HEK293 (cell line): ENCODE data around the gene TOR2A.

Experiments
- CTCF ChIA-PET: fragments of 350-600 bp; formaldehyde crosslinking; extraction: SDS; loops from one replicate; lab custom pipeline; 2021; ENCODE audit warnings: antibody characterized with exemption; lab: Yijun Ruan, JAX
- POLR2A ChIA-PET: fragments of 300-600 bp; formaldehyde crosslinking; extraction: SDS; loops from one replicate; lab custom pipeline; 2020; ENCODE audit warnings: antibody characterized with exemption, inconsistent platforms; lab: Yijun Ruan, JAX
- H3K27ac ChIP-seq: fragments of 200-500 bp; sonication (Bioruptor generic); 2 replicates; pipeline ENCODE4 v1.5.1; 2014; ENCODE audit warnings: low read depth, low read length, control low read depth, inconsistent platforms; ENCODE audit errors: extremely low read depth
- H3K36me3 ChIP-seq, 2 experiments: fragments of 200-500 bp in 1 of 2; sonication (Bioruptor generic) in 1 of 2; 1 replicate in 1 of 2; 2 replicates in 1 of 2; pipeline ENCODE4 v1.5.1; 2014 to 2017; ENCODE audit warnings: inconsistent platforms in 2 of 2, low read length in 2 of 2; ENCODE audit not compliant: control insufficient read depth in 2 of 2, insufficient read depth in 1 of 2
- H3K4me1 ChIP-seq: fragments of 200-500 bp; sonication (Bioruptor generic); 2 replicates; pipeline ENCODE4 v1.5.1; 2014; ENCODE audit warnings: mild to moderate bottlenecking, low read length, inconsistent platforms; ENCODE audit not compliant: control insufficient read depth, insufficient read depth
- H3K4me3 ChIP-seq: 2 replicates; pipeline ENCODE4 v1.5.1; 2011; ENCODE audit warnings: low read depth, mild to moderate bottlenecking, control low read depth, low read length, moderate library complexity
- H3K9me3 ChIP-seq: fragments of 200-500 bp; sonication (Bioruptor generic); 2 replicates; pipeline ENCODE4 v1.5.1; 2014; ENCODE audit warnings: low read depth, low read length, inconsistent platforms; ENCODE audit not compliant: control insufficient read depth, insufficient read depth
- GLI4 ChIP-seq: fragments of 450-650 bp; formaldehyde crosslinking; IDR thresholded peaks from 2 replicates; pipeline ENCODE4 v1.5.1; 2016; ENCODE audit warnings: missing biosample characterization, missing genetic modification characterization
- GLIS1 ChIP-seq: fragments of 450-650 bp; formaldehyde crosslinking; IDR thresholded peaks from 2 replicates; pipeline ENCODE4 v1.5.1; 2016; ENCODE audit warnings: missing biosample characterization, missing genetic modification characterization
- HOXD13 ChIP-seq: sonication (generic); formaldehyde crosslinking; IDR thresholded peaks from 2 replicates; pipeline ENCODE4 v1.8.0; 2022; ENCODE audit warnings: missing genetic modification reagents, borderline replicate concordance
- KLF7 ChIP-seq: fragments of 450-650 bp; formaldehyde crosslinking; IDR thresholded peaks from 2 replicates; pipeline ENCODE4 v1.5.1; 2016; ENCODE audit warnings: missing biosample characterization, missing genetic modification characterization, borderline replicate concordance
- PATZ1 ChIP-seq: fragments of 450-650 bp; formaldehyde crosslinking; IDR thresholded peaks from 2 replicates; pipeline ENCODE4 v1.5.1; 2016; ENCODE audit warnings: missing biosample characterization, missing genetic modification characterization
- PBX3 ChIP-seq: sonication (generic); formaldehyde crosslinking; IDR thresholded peaks from 2 replicates; pipeline ENCODE4 v1.8.1; 2022; ENCODE audit warnings: mild to moderate bottlenecking, moderate library complexity, missing genetic modification reagents
- TSHZ1 ChIP-seq: fragments of 450-650 bp; formaldehyde crosslinking; IDR thresholded peaks from 2 replicates; pipeline ENCODE4 v1.5.1; 2016; ENCODE audit warnings: missing biosample characterization, missing genetic modification characterization, borderline replicate concordance
- ZNF114 ChIP-seq: fragments of 450-650 bp; formaldehyde crosslinking; IDR thresholded peaks from 2 replicates; pipeline ENCODE4 v1.5.0; 2017; ENCODE audit warnings: missing biosample characterization, missing genetic modification characterization
- ZNF121 ChIP-seq: fragments of 450-650 bp; formaldehyde crosslinking; IDR thresholded peaks from 2 replicates; pipeline ENCODE4 v1.5.1; 2016; ENCODE audit warnings: missing biosample characterization, missing genetic modification characterization
- ZNF221 ChIP-seq: fragments of 450-650 bp; formaldehyde crosslinking; IDR thresholded peaks from 2 replicates; pipeline ENCODE4 v1.5.1; 2017; ENCODE audit warnings: missing biosample characterization, missing genetic modification characterization, borderline replicate concordance
- ZNF274 ChIP-seq, 2 experiments: fragments of 200-500 bp in 1 of 2; fragments of 450-650 bp in 1 of 2; sonication (Bioruptor generic) in 1 of 2; formaldehyde crosslinking in 1 of 2; IDR thresholded peaks; 2 replicates each; pipeline versions ENCODE4 v1.5.1 to v1.6.1; 2014 to 2016; ENCODE audit warnings: borderline replicate concordance in 1 of 2, inconsistent platforms in 1 of 2, low read length in 1 of 2, missing biosample characterization in 1 of 2, missing genetic modification characterization in 1 of 2
- ZNF362 ChIP-seq: fragments of 450-650 bp; formaldehyde crosslinking; IDR thresholded peaks from 2 replicates; pipeline ENCODE4 v1.5.1; 2016; ENCODE audit warnings: missing biosample characterization, missing genetic modification characterization
- ZNF416 ChIP-seq: fragments of 450-650 bp; formaldehyde crosslinking; IDR thresholded peaks from 2 replicates; pipeline ENCODE4 v1.5.1; 2016; ENCODE audit warnings: missing biosample characterization, missing genetic modification characterization
- ZNF426 ChIP-seq: fragments of 450-650 bp; formaldehyde crosslinking; IDR thresholded peaks from 2 replicates; pipeline ENCODE4 v1.5.1; 2017; ENCODE audit warnings: missing biosample characterization, missing genetic modification characterization, mild to moderate bottlenecking, inconsistent platforms, moderate library complexity
- ZNF510 ChIP-seq: fragments of 450-650 bp; formaldehyde crosslinking; IDR thresholded peaks from 2 replicates; pipeline ENCODE4 v1.5.1; 2018; ENCODE audit warnings: mild to moderate bottlenecking, missing genetic modification characterization, missing biosample characterization; ENCODE audit not compliant: insufficient replicate concordance
- ZNF645 ChIP-seq: fragments of 450-650 bp; formaldehyde crosslinking; IDR thresholded peaks from 2 replicates; pipeline ENCODE4; 2016; ENCODE audit warnings: missing biosample characterization, missing genetic modification characterization

The TOR2A gene

GRCh38 chr9:127686461-127687393 is 48.4 kb downstream of the TOR2A start:
- TF ChIP-seq ZNF362 (tag by site-specific recombination), result no peak
- no peak for TF ChIP-seq PBX3 (CRISPR knock-in tag)
- no peak for TF ChIP-seq ZNF426 (tag by site-specific recombination)
- no peak for TF ChIP-seq ZNF274 (IDR thresholded peaks at IDR 0.05; ENCODE audit: low read length)
- no peak for TF ChIP-seq ZNF274 (tag by site-specific recombination; IDR thresholded peaks at IDR 0.05; ENCODE audit: borderline replicate concordance)
- TF ChIP-seq ZNF121 (tag by site-specific recombination), result no peak
- no peak for TF ChIP-seq ZNF114 (tag by site-specific recombination)
- no peak for TF ChIP-seq HOXD13
- no peak for TF ChIP-seq TSHZ1 (tag by site-specific recombination)
- TF ChIP-seq GLI4 (tag by site-specific recombination), result no peak
- TF ChIP-seq GLIS1 (tag by site-specific recombination), result no peak
- no peak for TF ChIP-seq PATZ1 (tag by site-specific recombination)
- TF ChIP-seq ZNF416 (tag by site-specific recombination), result no peak
- TF ChIP-seq ZNF645 (tag by site-specific recombination), result no peak
- no peak for TF ChIP-seq ZNF510
- no peak for TF ChIP-seq KLF7 (tag by site-specific recombination)
- TF ChIP-seq ZNF221 (tag by site-specific recombination), result no peak
- TF ChIP-seq, all 188 proteins: peak for 0
- Histone ChIP-seq H3K4me1 (no peaks in the 10 kb centered on the region), H3K36me3 (peaks cover 0 to 51% of the 10 kb centered on the region in 2 experiments; a peak in 1 of 3 replicates), H3K4me3 (no peak overlapping the region), H3K27ac (no peak overlapping the region), H3K9me3 (no peaks in the 10 kb centered on the region)
- POLR2A ChIA-PET, result no interaction called here
- CTCF ChIA-PET, result interaction anchor here (0.6 to 1.1 kb wide), 4 partner anchors 42 to 235 kb away, joined by 3 to 4 read pairs (median 4); no protein-coding TSS in a partner anchor
